Mammary epithelial cell (primary cell): Measurements from ENCODE around the gene KIAA0319L.

Source experiments
- EZH2 ChIP-seq: IDR thresholded peaks from 2 replicates; pipeline ENCODE4 v1.6.1; 2012; ENCODE audit warnings: low read length, inconsistent platforms, borderline replicate concordance
- TF ChIP-seq, protein P1 (sequence below), 2 donors: IDR thresholded peaks in 1 of 2; conservative IDR thresholded peaks in 1 of 2; 2 replicates each; pipeline ENCODE4 v1.5.1; 2011 to 2012; ENCODE audit warnings: inconsistent platforms in 2 of 2, low read length in 2 of 2, mild to moderate bottlenecking in 2 of 2, control low read depth in 1 of 2, low read depth in 1 of 2; ENCODE audit not compliant: insufficient read depth in 1 of 2; ENCODE audit errors: extremely low read depth in 1 of 2

DNA sequence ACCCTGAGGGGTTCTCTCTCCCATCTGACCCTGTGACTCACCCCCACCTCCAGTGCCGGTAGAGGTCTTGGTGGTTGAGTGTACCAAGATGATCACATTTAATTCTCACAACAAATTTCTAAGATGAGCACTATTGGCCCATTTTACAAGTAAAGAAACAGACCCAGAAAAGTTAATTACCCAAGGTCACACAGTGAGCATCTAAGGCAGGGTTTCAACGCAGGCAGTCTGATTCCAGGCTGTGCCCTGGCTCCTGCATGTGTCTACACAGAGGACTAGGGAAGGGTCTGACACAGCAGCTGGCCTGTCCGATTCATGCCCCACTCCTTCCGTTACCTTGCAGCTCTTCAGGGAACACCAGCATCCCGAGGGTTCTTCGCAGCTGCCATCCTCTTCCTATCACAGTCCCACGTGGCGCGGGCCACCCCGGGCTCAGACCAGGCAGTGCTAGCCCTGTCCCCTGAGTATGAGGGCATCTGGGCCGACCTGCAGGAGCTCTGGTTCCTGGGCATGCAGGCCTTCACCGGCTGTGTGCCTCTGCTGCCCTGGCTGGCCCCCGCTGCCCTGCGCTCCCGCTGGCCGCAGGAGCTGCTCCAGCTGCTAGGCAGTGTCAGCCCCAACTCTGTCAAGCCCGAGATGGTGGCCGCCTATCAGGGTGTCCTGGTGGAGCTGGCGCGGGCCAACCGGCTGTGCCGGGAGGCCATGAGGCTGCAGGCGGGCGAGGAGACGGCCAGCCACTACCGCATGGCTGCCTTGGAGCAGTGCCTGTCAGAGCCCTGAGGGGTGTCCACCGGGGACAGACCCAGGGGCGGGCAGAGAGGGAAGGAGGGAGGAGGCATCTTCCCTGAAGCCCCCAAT is 7.9 kb upstream of the KIAA0319L start:
- TF ChIP-seq, protein P1, sequence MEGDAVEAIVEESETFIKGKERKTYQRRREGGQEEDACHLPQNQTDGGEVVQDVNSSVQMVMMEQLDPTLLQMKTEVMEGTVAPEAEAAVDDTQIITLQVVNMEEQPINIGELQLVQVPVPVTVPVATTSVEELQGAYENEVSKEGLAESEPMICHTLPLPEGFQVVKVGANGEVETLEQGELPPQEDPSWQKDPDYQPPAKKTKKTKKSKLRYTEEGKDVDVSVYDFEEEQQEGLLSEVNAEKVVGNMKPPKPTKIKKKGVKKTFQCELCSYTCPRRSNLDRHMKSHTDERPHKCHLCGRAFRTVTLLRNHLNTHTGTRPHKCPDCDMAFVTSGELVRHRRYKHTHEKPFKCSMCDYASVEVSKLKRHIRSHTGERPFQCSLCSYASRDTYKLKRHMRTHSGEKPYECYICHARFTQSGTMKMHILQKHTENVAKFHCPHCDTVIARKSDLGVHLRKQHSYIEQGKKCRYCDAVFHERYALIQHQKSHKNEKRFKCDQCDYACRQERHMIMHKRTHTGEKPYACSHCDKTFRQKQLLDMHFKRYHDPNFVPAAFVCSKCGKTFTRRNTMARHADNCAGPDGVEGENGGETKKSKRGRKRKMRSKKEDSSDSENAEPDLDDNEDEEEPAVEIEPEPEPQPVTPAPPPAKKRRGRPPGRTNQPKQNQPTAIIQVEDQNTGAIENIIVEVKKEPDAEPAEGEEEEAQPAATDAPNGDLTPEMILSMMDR (conservative IDR thresholded peaks at IDR 0.05 in 1 of 2, IDR thresholded peaks at IDR 0.05 in 1 of 2; ENCODE audit: extremely low read depth in 1 of 2, insufficient read depth in 1 of 2, low read depth in 1 of 2, low read length in 2 of 2) = no peak
- TF ChIP-seq EZH2 = no peak
